Liver (tissue), 9 donors: ENCODE measurements around the gene BID. TPM values are rescaled to one million over a fixed set of nuclear protein-coding genes. Genes with fewer than 3 reads are reported as not detected.
"Not testable (repeated sequence)": the region's sequence is repeated elsewhere in the genome, so short reads cannot be mapped to it uniquely, and the experiment has no call there.

Experiments
- DNase-seq: peaks from one replicate; pipeline ENCODE4 v3.0.0-alpha.2; 2017; ENCODE audit warnings: low spot score
- H3K27ac ChIP-seq, 2 donors: one replicate each; pipeline ENCODE4 v1.7.0; 2013; ENCODE audit warnings: inconsistent platforms in 2 of 2, low read length in 2 of 2, control low read depth in 1 of 2, low read depth in 1 of 2, mild to moderate bottlenecking in 1 of 2
- H3K27me3 ChIP-seq, 4 donors: one replicate each; pipeline versions ENCODE4 v1.6.1 to v1.7.0; 2013; ENCODE audit warnings: low read length in 3 of 4, inconsistent platforms in 1 of 4, mild to moderate bottlenecking in 1 of 4, moderate library complexity in 1 of 4; ENCODE audit not compliant: control insufficient read depth in 4 of 4, insufficient read depth in 4 of 4
- H3K36me3 ChIP-seq, 4 donors: one replicate each; pipeline versions ENCODE4 v1.6.1 to v1.7.0; 2013; ENCODE audit warnings: low read length in 3 of 4, mild to moderate bottlenecking in 3 of 4, low read depth in 1 of 4, moderate library complexity in 1 of 4; ENCODE audit not compliant: control insufficient read depth in 4 of 4, insufficient read depth in 3 of 4
- H3K4me1 ChIP-seq, 4 donors: one replicate each; pipeline versions ENCODE4 v1.6.1 to v1.7.0; 2013; ENCODE audit warnings: low read length in 3 of 4, mild to moderate bottlenecking in 3 of 4, moderate library complexity in 1 of 4; ENCODE audit not compliant: control insufficient read depth in 4 of 4, insufficient read depth in 4 of 4
- H3K4me3 ChIP-seq, 3 donors: one replicate each; pipeline versions ENCODE4 v1.6.1 to v1.7.0; 2013; ENCODE audit warnings: low read length in 3 of 3, control low read depth in 1 of 3, low read depth in 1 of 3, mild to moderate bottlenecking in 1 of 3
- H3K9ac ChIP-seq, 2 donors: one replicate each; pipeline ENCODE4 v1.7.0; 2013; ENCODE audit warnings: low read length in 2 of 2, mild to moderate bottlenecking in 2 of 2, moderate library complexity in 2 of 2, control low read depth in 1 of 2, low read depth in 1 of 2
- H3K9me3 ChIP-seq, 4 donors: one replicate each; pipeline versions ENCODE4 v1.6.1 to v1.7.0; 2013; ENCODE audit warnings: low read length in 3 of 4; ENCODE audit not compliant: control insufficient read depth in 4 of 4
- ATF3 ChIP-seq: IDR thresholded peaks from 2 replicates; pipeline ENCODE4 v1.6.1; 2016; ENCODE audit warnings: antibody characterized with exemption
- CTCF ChIP-seq: fragments of 150-350 bp; IDR thresholded peaks from 2 replicates; pipeline ENCODE4 v1.5.1; 2017; ENCODE audit warnings: improper control_type of control experiment, low read depth, low read length; ENCODE audit not compliant: missing input control
- EGR1 ChIP-seq, 2 donors: IDR thresholded peaks; 2 replicates each; pipeline ENCODE4 v1.6.1; 2016 to 2018; ENCODE audit warnings: antibody characterized with exemption in 2 of 2, low read depth in 2 of 2
- FOXA1 ChIP-seq: IDR thresholded peaks from 2 replicates; pipeline ENCODE4 v1.6.1; 2016; ENCODE audit warnings: antibody characterized with exemption
- FOXA2 ChIP-seq: IDR thresholded peaks from 2 replicates; pipeline ENCODE4 v1.6.1; 2016; ENCODE audit warnings: antibody characterized with exemption
- GABPA ChIP-seq, 2 donors: IDR thresholded peaks in 1 of 2; conservative IDR thresholded peaks in 1 of 2; 2 replicates each; pipeline ENCODE4 v1.6.1; 2016; ENCODE audit warnings: antibody characterized with exemption in 2 of 2, mild to moderate bottlenecking in 1 of 2, moderate library complexity in 1 of 2
- HNF4A ChIP-seq, 2 donors: conservative IDR thresholded peaks; 2 replicates each; pipeline ENCODE4 v1.6.1; 2016; ENCODE audit warnings: antibody characterized with exemption in 2 of 2, mild to moderate bottlenecking in 2 of 2
- HNF4G ChIP-seq: IDR thresholded peaks from 2 replicates; pipeline ENCODE4 v1.6.1; 2016; ENCODE audit warnings: antibody characterized with exemption
- JUND ChIP-seq, 2 donors: IDR thresholded peaks; 2 replicates each; pipeline ENCODE4 v1.6.1; 2016; ENCODE audit warnings: antibody characterized with exemption in 2 of 2
- MAX ChIP-seq: IDR thresholded peaks from 2 replicates; pipeline ENCODE4 v1.6.1; 2016; ENCODE audit warnings: antibody characterized with exemption
- NR2F2 ChIP-seq: IDR thresholded peaks from 2 replicates; pipeline ENCODE4 v1.6.1; 2016; ENCODE audit warnings: antibody characterized with exemption
- RAD21 ChIP-seq, 2 donors: IDR thresholded peaks; 2 replicates each; pipeline ENCODE4 v1.6.1; 2016; ENCODE audit warnings: antibody characterized with exemption in 2 of 2, mild to moderate bottlenecking in 2 of 2
- RXRA ChIP-seq, 2 donors: IDR thresholded peaks; 2 replicates each; pipeline ENCODE4 v1.6.1; 2017 to 2018; ENCODE audit warnings: antibody characterized with exemption in 2 of 2, mild to moderate bottlenecking in 1 of 2
- SP1 ChIP-seq: IDR thresholded peaks from 2 replicates; pipeline ENCODE4 v1.6.1; 2018; ENCODE audit warnings: antibody characterized with exemption, mild to moderate bottlenecking
- TAF1 ChIP-seq: conservative IDR thresholded peaks from 2 replicates; pipeline ENCODE4 v1.6.1; 2016; ENCODE audit warnings: antibody characterized with exemption, mild to moderate bottlenecking
- ZBTB33 ChIP-seq: IDR thresholded peaks from 2 replicates; pipeline ENCODE4 v1.6.1; 2016; ENCODE audit warnings: antibody characterized with exemption
- WGBS: extraction: QIAGEN DNeasy Blood & Tissue Kit; methylation state at CpG from one replicate; pipeline ENCODE4 v1.1.7; 2013; 5-methylcytosine and 5-hydroxymethylcytosine counted together
- polyA plus RNA-seq, 2 donors: library from polyadenylated mRNA; stranded (reverse) in 1 of 2; unstranded in 1 of 2; fragments of 200-250 nt in 1 of 2; fragments of >200 nt in 1 of 2; fragmentation: Nextera tagmentation in 1 of 2; extraction: Ambion mirVana in 1 of 2; gene quantifications; one replicate each; pipeline versions ENCODE4 v1.2.1 to v1.2.3, GENCODE V29; 2013 to 2015
- total RNA-seq, 2 donors: library from RNA; depleted of rRNA; stranded (reverse); fragments of >200 nt; gene quantifications; one replicate each; pipeline ENCODE4 v1.2.3, GENCODE V29; 2014
- TF ChIP-seq, protein P1 (sequence below): IDR thresholded peaks from 2 replicates; pipeline ENCODE4 v1.6.1; 2016; ENCODE audit warnings: antibody characterized with exemption, mild to moderate bottlenecking
- donor health status: healthy.
- donor health status: healthy.
- donor health status: healthy.
- donor health status: healthy.
- donor health status: healthy.

BID gene
- total and polyA plus RNA-seq, 4 donors, result 28.7 to 66.9 (median 52.6) TPM

DNA sequence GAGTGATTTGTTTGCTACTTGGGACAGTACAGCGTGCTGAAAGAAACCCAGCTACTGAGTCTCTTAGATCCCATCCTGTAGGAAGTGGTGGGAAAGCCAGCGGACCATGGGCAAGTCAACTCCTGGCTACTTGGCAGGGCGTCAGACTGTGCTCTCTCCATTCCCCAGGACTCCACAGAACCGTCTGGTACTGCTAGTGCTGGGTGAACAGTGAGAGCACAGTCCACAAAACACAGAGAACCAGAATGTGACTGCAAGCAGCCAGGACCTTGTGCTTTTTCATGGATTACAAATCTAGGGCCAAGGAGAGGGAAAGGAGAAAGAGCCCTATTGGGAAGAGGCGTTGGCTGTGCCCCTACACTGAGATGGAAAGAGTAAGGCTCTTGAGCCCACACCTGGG is 10.2 kb downstream of the BID start:
- no peaks in the 10 kb centered on the region for H3K36me3 ChIP-seq
- no peak overlapping the region for H3K9ac ChIP-seq
- H3K27ac ChIP-seq, result peak overlapping the region; percentile 25 to 33
- WGBS, result 49% methylated on average over 5 of the region's 5 CpGs
- H3K4me3 ChIP-seq, result no peak overlapping the region
- no peaks in the 10 kb centered on the region for H3K9me3 ChIP-seq
- DNase-seq, result no peak
- H3K27me3 ChIP-seq, result no peaks in the 10 kb centered on the region
- H3K4me1 ChIP-seq, result peaks cover 7 to 46% (median 35%) of the 10 kb centered on the region in 4 donors
- peak; percentile 22 for TF ChIP-seq SP1
- TF ChIP-seq ZBTB33, result no peak
- peak; percentile 56 to 70 for TF ChIP-seq HNF4A (conservative IDR thresholded peaks at IDR 0.05)
- no peak for TF ChIP-seq EGR1 (IDR thresholded peaks at IDR 0.05; ENCODE audit: low read depth in 2 of 2)
- no peak for TF ChIP-seq TAF1
- TF ChIP-seq, protein P1, sequence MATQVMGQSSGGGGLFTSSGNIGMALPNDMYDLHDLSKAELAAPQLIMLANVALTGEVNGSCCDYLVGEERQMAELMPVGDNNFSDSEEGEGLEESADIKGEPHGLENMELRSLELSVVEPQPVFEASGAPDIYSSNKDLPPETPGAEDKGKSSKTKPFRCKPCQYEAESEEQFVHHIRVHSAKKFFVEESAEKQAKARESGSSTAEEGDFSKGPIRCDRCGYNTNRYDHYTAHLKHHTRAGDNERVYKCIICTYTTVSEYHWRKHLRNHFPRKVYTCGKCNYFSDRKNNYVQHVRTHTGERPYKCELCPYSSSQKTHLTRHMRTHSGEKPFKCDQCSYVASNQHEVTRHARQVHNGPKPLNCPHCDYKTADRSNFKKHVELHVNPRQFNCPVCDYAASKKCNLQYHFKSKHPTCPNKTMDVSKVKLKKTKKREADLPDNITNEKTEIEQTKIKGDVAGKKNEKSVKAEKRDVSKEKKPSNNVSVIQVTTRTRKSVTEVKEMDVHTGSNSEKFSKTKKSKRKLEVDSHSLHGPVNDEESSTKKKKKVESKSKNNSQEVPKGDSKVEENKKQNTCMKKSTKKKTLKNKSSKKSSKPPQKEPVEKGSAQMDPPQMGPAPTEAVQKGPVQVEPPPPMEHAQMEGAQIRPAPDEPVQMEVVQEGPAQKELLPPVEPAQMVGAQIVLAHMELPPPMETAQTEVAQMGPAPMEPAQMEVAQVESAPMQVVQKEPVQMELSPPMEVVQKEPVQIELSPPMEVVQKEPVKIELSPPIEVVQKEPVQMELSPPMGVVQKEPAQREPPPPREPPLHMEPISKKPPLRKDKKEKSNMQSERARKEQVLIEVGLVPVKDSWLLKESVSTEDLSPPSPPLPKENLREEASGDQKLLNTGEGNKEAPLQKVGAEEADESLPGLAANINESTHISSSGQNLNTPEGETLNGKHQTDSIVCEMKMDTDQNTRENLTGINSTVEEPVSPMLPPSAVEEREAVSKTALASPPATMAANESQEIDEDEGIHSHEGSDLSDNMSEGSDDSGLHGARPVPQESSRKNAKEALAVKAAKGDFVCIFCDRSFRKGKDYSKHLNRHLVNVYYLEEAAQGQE, result no peak
- TF ChIP-seq RXRA (IDR thresholded peaks at IDR 0.05), result peak; percentile 6 to 16
- no peak for TF ChIP-seq ATF3
- TF ChIP-seq FOXA1, result no peak
- no peak for TF ChIP-seq MAX
- no peak for TF ChIP-seq JUND (IDR thresholded peaks at IDR 0.05)
- TF ChIP-seq NR2F2, result no peak

GRCh38 chr22:17763442-17763841 is 10.8 kb downstream of the BID start:
- DNase-seq, H3K27ac ChIP-seq, H3K27me3 ChIP-seq, H3K9ac ChIP-seq, H3K36me3 ChIP-seq, H3K4me3 ChIP-seq, H3K9me3 ChIP-seq: not testable (repeated sequence)
- H3K4me1 ChIP-seq, result peaks cover 7 to 44% (median 34%) of the 10 kb centered on the region in 4 donors
- WGBS, result 90% methylated on average over 10 of the region's 10 CpGs

GRCh38 chr22:17761138-17761488 is 13.2 kb downstream of the BID start:
- no peaks in the 10 kb centered on the region for H3K27me3 ChIP-seq
- WGBS, result 28% methylated on average over 2 of the region's 4 CpGs
- TF ChIP-seq HNF4A (conservative IDR thresholded peaks at IDR 0.05), result peak; percentile 70 to 76
- no peak for TF ChIP-seq CTCF
- TF ChIP-seq, protein P1, result peak; percentile 27
- peak in 1 of 2 donors; percentile 10 for TF ChIP-seq GABPA (IDR thresholded peaks at IDR 0.05 in 1 of 2, conservative IDR thresholded peaks at IDR 0.05 in 1 of 2)
- peak; percentile 64 for TF ChIP-seq FOXA2
- no peak for TF ChIP-seq RAD21 (IDR thresholded peaks at IDR 0.05)
- peak; percentile 33 for TF ChIP-seq HNF4G

More at GRCh38 chr22:17761138-17761488, 13.2 kb downstream of the BID start:
- DNase-seq, result no peak
- Histone ChIP-seq H3K9me3 (no peaks in the 10 kb centered on the region), H3K4me3 (no peak overlapping the region), H3K9ac (peak overlapping the region in 1 of 2 donors; percentile 52), H3K4me1 (peaks cover 2 to 33% (median 22%) of the 10 kb centered on the region in 4 donors), H3K27ac (peak overlapping the region; percentile 71 to 77), H3K36me3 (no peaks in the 10 kb centered on the region)
